Pons (tissue), 1 donor: ENCODE measurements around the gene PRDX2.
A peak's percentile ranks its signal among the peaks of the same experiment; 100 is the strongest.
"Not testable (repeated sequence)": the region's sequence is repeated elsewhere in the genome, so short reads cannot be mapped to it uniquely, and the experiment has no call there.

Source experiments
- DNase-seq: peaks from one replicate; pipeline ENCODE4 v3.0.0-alpha.2; 2016; ENCODE audit warnings: low spot score

The PRDX2 gene

DNA sequence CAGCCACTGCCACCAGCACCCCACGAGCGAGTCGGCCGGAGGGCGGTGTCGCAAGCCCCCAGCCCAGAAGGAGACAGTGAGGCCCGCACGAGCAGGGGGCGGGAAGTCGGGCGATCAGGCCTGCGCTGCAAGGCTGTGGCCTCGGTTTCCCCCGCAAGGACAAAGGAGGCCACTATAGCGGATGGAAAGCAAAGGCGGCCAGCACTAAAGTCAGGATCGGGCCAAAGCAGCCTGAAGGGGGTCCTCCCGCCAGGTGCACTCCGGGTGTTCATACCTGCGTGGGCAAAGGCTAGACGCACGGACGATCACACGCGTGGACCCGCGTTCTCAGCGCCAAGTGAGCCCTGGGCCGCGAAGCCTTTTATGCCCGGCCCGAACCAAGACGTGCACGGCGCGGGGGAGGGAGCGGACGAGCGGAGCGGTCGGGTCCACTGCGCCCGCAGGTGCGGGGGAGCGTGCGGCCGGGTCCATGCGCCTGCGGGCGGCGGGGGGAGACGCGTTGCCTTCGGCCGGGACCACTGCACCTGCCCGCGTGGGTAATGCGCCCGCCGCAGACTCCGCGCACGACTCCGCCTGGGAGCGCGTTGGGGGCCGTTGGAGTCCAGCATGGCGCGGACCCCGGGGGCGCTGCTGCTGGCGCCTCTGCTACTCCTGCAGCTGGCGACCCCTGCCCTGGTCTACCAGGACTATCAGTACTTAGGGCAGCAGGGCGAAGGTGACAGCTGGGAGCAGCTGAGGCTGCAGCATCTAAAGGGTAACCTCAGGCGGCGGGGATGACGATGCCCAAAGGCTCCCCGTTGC lies at the start of gene PRDX2, which contains the start of gene THSD8:
Gene PRDX2 (minus strand): TSS at position 335 of the 801 bp plus-strand sequence. CDS start 539 bp downstream, outside the sequence.
Gene THSD8 (plus strand): TSS at position 604 of the 801 bp plus-strand sequence. CDS start 3 bp downstream, at position 607.
- peak; percentile 59 for DNase-seq

GRCh38 chr19:12847159-12848139 lies 45.8 kb upstream of the PRDX2 start:
- peak; percentile 58 for DNase-seq

GRCh38 chr19:12846613-12847012 lies 45.0 kb upstream of the PRDX2 start:
- not testable (repeated sequence) for DNase-seq

DNA sequence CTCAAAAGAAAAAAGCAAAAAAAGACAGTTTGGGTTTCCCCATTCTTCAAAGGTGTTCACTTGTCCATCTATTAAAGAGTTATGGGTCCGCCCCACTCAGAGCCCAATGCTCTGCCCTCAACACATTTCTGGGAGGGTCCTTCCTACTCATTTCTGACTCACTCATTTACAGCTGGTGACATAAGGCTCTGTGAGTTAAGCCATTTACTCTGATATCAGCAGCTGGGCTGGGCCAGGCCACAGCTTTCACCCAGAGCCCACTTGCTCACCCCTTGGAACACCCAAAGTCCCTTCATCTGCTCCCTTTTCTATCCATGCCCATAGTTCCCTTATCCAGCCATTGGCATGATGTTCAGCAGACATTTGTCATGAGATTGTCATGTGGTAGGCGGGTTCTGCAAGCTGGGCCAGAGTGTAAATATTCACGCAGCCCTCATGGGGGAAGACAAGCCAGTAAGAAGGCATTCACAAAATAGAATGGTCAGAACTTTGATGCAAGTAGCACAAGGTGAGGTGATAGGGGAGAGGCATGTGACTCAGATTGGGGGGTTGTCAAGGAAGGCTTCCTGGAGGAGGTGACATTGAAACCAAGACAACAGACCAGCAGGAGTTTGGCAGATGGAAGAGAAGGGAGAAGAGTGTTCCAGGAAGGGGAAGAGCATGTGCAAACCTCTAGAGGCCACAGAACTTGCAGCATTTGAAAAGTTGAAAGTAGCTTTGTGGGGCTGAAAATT lies 42.6 kb upstream of the PRDX2 start:
- no peak for DNase-seq

DNA sequence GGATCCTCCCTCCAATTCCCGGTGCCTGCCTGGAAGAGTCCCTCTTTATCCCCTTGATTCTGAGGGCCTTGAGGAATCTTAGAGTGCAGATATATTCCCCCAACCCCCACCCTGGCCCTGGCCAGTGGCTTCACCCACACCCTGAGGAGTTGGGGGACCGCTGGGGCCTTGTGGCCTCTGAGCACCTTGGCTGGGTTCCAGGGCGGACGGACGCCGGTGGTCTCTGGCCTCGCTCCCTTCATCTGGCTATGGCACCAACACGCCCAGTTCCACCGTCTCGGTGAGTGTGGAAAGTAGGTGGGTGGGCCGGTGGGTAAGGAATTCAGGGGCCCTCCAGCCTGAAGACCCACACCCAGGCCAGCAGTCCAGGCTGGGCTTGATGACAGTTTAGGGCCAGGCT lies 41.7 kb upstream of the PRDX2 start:
- DNase-seq: no peak

DNA sequence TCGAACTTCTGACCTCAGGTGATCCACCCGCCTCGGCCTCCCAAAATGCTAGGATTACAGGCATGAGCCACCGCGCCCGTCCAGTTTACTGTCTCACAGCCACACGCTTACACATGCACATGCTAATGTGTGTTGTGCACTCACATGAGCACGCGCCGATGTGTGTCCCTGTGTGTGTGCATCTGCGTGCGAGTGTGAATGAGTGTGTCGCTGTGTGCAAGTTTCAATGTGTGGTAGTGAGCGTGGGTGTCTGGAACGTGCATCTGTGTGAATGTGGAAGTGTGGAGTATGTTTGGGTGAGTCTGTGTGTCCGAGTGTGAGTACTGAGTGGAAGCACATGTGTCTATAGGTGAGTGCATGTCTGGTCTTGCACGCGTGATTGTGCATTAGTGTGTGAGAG lies 40.9 kb upstream of the PRDX2 start:
- no peak for DNase-seq

GRCh38 chr19:12841094-12841493 lies 39.5 kb upstream of the PRDX2 start:
- no peak for DNase-seq

- DNase-seq: no peak
Measured at GRCh38 chr19:12840091-12841079, 38.8 kb upstream of the PRDX2 start.

GRCh38 chr19:12838886-12839756 lies 37.5 kb upstream of the PRDX2 start:
- no peak for DNase-seq

GRCh38 chr19:12838182-12838885 lies 36.7 kb upstream of the PRDX2 start, which contains the start of gene MAST1:
MAST1 (plus strand) TSS chr19:12838515; CDS start chr19:12838573, 58 bp downstream.
- DNase-seq: no peak

- no peak for DNase-seq
Measured at GRCh38 chr19:12837225-12837624, 35.6 kb upstream of the PRDX2 start.

- no peak for DNase-seq
Measured at GRCh38 chr19:12836529-12836863, 34.9 kb upstream of the PRDX2 start.

DNA sequence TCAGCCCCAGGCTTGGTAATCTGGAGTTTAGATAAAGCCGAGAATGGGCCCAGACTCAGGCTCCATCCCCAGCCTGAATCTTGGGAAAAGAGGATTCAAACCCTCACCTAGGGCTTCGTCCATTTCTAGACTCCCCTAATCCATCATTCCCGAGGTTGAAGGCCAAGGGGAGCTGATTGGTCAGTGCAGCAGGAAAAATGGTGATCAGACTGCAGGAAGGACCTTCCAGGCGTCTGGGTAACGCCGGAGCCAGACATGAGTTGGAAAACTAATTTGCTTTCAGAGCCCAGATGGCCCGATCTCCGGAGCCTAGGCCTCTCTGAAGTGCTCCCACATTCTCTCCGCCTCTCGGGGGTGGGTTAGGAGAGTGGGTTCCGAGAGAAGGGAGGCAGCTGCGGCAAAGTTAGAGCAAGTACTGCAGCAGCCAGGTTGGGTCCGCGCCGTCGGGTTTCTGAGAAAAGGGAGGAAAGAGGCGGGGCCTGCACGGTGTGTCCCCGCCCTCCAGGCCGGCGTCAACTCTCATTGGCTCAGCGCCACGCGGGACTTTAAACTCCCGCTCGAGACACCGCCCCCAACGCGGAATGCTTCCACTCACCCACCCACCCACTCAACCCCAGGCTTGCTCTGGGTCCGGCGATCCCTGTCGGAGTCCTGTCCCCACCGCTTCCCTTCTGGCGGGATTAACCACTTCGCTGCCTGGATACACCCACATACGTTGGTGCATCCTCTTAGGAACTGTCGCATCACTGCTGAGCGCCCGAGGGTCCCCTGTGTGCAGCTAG lies 33.6 kb upstream of the PRDX2 start:
- DNase-seq: no peak

GRCh38 chr19:12834566-12834943 lies 33.0 kb upstream of the PRDX2 start, which contains the start of gene RTBDN:
RTBDN (minus strand) TSS chr19:12834579; CDS start chr19:12829979, 4,600 bp downstream.
- DNase-seq: no peak

GRCh38 chr19:12833738-12834565 lies 32.4 kb upstream of the PRDX2 start:
- DNase-seq: no peak

DNA sequence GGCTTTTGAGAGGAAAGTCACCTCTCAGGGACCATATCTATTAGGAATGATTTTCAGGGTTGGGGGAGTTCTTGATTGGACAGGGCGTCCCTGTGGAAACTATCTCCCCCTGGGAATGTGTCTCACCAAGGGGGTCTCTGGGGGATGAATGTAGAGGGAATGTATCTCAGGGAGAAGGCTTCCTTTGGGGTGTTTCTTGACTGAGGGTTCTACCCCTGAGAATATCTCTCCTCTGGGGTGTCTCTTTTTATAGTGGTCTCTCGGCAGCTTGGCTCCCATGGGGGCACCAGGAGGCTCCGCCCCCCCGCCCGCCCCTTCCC lies 31.8 kb upstream of the PRDX2 start:
- DNase-seq: no peak

GRCh38 chr19:12828494-12828893 lies 26.9 kb upstream of the PRDX2 start:
- DNase-seq: no peak
